ENCODE data around the gene TIGD1. TPM values are rescaled to one million over a fixed set of nuclear protein-coding genes. Genes with fewer than 3 reads are reported as not detected.

The TIGD1 gene
- polyA plus RNA-seq, 1 donor = 14.2 TPM

GRCh38 chr2:232523682-232524597 lies 26.4 kb downstream of the TIGD1 start:
- DNase-seq = no peak

- no peak for DNase-seq
Measured at GRCh38 chr2:232523402-232523681, 27.0 kb downstream of the TIGD1 start.

- no peak for DNase-seq
Measured at GRCh38 chr2:232522623-232523401, 27.5 kb downstream of the TIGD1 start.

- DNase-seq = no peak
Measured at GRCh38 chr2:232521959-232522622, 28.3 kb downstream of the TIGD1 start.

GRCh38 chr2:232521098-232521497 lies 29.3 kb downstream of the TIGD1 start:
- no peak for DNase-seq

- no peak for DNase-seq
Measured at GRCh38 chr2:232520489-232520888, 29.9 kb downstream of the TIGD1 start.

GRCh38 chr2:232519581-232520438 lies 30.5 kb downstream of the TIGD1 start, which contains the start of gene PRSS56:
Gene PRSS56 (plus strand): TSS chr2:232520388. CDS start chr2:232520599, 211 bp downstream.
- DNase-seq = no peak

- no peak for DNase-seq
Measured at GRCh38 chr2:232518844-232519243, 31.5 kb downstream of the TIGD1 start.

- DNase-seq = no peak
Measured at GRCh38 chr2:232516551-232516950, 33.8 kb downstream of the TIGD1 start.

GRCh38 chr2:232515639-232516038 lies 34.7 kb downstream of the TIGD1 start:
- DNase-seq = no peak

GRCh38 chr2:232513353-232513752 lies 37.0 kb downstream of the TIGD1 start:
- DNase-seq = no peak

- DNase-seq = peak; percentile 70
Measured at GRCh38 chr2:232512602-232513001, 37.8 kb downstream of the TIGD1 start.

- DNase-seq = no peak
Measured at GRCh38 chr2:232511336-232511890, 38.9 kb downstream of the TIGD1 start.

GRCh38 chr2:232508251-232508650 lies 42.1 kb downstream of the TIGD1 start:
- no peak for DNase-seq

GRCh38 chr2:232506709-232507108 lies 43.6 kb downstream of the TIGD1 start:
- no peak for DNase-seq

GRCh38 chr2:232505856-232506255 lies 44.5 kb downstream of the TIGD1 start:
- DNase-seq = peak; percentile 71

GRCh38 chr2:232504438-232504837 lies 45.9 kb downstream of the TIGD1 start:
- DNase-seq = no peak

- no peak for DNase-seq
Measured at GRCh38 chr2:232503809-232504323, 46.5 kb downstream of the TIGD1 start.

GRCh38 chr2:232502911-232503808 lies 47.2 kb downstream of the TIGD1 start:
- no peak for DNase-seq

GRCh38 chr2:232502511-232502910 lies 47.8 kb downstream of the TIGD1 start:
- DNase-seq = no peak
